GM12873 (cell line): ENCODE results near the gene ZNF775.

Source experiments
- CTCF ChIP-seq: IDR thresholded peaks from 2 replicates; pipeline ENCODE4 v1.5.1; 2012; ENCODE audit warnings: low read depth, mild to moderate bottlenecking, moderate library complexity, low read length, control low read depth; ENCODE audit not compliant: insufficient read depth; ENCODE audit errors: missing control alignments

ZNF775 gene

GRCh38 chr7:150409300-150410030 lies 30.3 kb downstream of the ZNF775 start:
- TF ChIP-seq CTCF: no peak

GRCh38 chr7:150410131-150410530 lies 31.0 kb downstream of the ZNF775 start:
- no peak for TF ChIP-seq CTCF

- TF ChIP-seq CTCF: no peak
Measured at GRCh38 chr7:150410680-150411346, 31.7 kb downstream of the ZNF775 start.

GRCh38 chr7:150411606-150412005 lies 32.5 kb downstream of the ZNF775 start:
- no peak for TF ChIP-seq CTCF

GRCh38 chr7:150412016-150412415 lies 32.9 kb downstream of the ZNF775 start:
- TF ChIP-seq CTCF: no peak

- no peak for TF ChIP-seq CTCF
Measured at GRCh38 chr7:150412518-150413488, 33.7 kb downstream of the ZNF775 start.

GRCh38 chr7:150413640-150414081 lies 34.5 kb downstream of the ZNF775 start:
- no peak for TF ChIP-seq CTCF
